Activated CD8-positive, alpha-beta memory T cell treated with anti-CD3 and anti-CD28 coated beads for 4 hours (primary cell): ENCODE results near the gene NPHP3.

ENCODE experiments used
- DNase-seq, 2 donors: peaks; one replicate each; pipeline ENCODE4 v3.0.0-alpha.2; 2020; ENCODE audit warnings: low read depth in 2 of 2

The NPHP3 gene

DNA sequence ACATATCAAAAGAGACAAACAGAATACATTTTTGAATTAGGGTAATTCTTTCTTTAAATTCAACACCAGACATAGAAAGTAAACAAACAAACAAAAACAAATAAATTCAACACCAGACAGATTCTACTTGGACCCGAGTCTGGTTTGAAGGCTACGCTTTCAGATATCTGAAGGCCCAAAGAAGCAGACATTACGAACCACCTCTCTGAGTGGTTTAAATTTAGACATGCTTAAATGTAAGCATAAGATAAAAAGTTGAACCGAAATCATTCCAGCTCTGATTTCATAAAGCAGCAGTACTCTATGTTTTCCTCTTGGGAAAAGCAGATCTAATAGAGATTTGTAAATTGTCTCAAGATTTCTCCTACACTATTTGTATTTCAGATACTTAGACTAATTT lies 32.2 kb downstream of the NPHP3 start:
- DNase-seq = no peak

- no peak for DNase-seq
Observed at GRCh38 chr3:132682201-132682600, 40.0 kb downstream of the NPHP3 start.

GRCh38 chr3:132681421-132681820 lies 40.8 kb downstream of the NPHP3 start:
- no peak for DNase-seq

- DNase-seq = no peak
Observed at GRCh38 chr3:132679911-132680310, 42.3 kb downstream of the NPHP3 start.

GRCh38 chr3:132675408-132675807 lies 46.8 kb downstream of the NPHP3 start:
- DNase-seq = no peak

GRCh38 chr3:132669256-132669777 lies 52.9 kb downstream of the NPHP3 start:
- no peak for DNase-seq

DNA sequence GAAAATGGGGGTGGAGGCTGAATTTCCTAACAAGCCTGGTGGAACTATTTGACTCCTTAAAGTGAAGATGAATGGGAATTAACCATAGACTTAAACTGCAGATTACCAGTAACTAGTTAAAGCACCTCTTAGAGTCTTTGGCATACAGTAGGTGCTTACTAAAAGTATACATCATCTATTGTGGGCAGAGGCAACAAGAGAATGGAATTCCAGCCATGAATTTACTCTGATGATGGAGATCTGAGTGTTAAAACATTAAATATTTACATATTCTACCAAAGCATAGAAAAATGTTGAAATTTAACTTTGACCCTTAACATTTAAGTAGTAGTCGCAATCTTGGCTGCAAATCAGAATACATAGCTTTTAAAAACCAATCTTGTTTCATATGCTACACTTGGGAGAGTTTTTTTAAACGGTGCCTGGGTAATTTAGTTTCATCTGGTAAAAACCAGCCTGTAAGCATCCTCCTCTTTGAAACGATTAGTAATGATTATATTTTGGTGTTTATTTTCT lies 56.9 kb downstream of the NPHP3 start:
- no peak for DNase-seq

DNA sequence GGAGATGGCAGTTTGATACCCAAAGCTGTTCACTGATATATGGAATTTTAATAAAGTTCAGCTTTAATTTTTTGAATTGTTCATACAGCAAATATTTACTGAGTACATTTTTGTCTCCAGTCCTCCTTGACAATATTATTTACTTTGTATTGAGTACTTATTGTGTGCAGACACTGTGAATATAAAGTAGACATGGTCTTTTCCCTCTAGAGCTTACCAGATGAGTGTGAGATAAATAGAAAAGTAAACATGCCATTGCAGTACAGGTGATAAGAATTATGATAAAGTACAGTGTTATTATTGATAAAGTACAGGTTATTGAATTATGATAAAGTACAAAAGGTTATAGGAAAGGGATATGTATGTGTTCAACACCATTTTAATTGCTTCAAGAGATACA lies 60.0 kb downstream of the NPHP3 start:
- no peak for DNase-seq

DNA sequence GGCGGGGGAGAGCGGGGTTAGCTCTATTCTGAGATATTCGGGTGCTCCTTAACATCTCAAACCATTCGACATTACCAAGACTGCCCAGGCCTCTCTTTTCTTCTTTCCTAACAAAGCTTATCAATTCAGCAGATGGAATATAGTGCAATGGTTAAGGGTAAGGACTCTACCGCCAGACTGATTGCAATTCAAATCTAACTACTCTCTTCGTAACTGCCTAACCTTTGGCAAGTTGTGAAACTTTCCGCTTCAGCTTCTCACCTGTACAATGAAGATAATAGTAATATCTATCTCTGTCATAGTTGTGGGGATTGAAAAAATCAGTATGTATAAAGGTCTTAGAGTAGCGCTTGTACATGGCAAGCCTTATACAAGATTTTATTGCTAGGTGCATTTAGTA lies 61.1 kb downstream of the NPHP3 start:
- no peak for DNase-seq

DNA sequence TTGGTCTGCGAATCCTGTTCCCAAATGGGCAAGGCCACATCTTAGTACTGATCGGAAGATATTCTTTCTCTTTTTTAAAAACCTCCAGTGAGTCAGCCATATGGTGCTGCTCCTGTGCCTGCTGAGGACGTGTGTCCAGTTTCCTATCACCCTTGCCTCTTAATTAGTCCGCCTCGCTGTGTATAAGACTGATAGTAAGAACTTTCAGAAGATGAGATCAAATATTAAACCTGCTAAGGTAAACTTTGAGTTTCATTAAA lies 61.5 kb downstream of the NPHP3 start:
- no peak for DNase-seq

GRCh38 chr3:132660052-132660810 lies 62.0 kb downstream of the NPHP3 start, which contains the start of gene UBA5:
Gene UBA5, plus strand, starts transcription at chr3:132660329. Its CDS starts 209 bp downstream, at chr3:132660538.
- DNase-seq = peak; percentile 42 to 50

DNA sequence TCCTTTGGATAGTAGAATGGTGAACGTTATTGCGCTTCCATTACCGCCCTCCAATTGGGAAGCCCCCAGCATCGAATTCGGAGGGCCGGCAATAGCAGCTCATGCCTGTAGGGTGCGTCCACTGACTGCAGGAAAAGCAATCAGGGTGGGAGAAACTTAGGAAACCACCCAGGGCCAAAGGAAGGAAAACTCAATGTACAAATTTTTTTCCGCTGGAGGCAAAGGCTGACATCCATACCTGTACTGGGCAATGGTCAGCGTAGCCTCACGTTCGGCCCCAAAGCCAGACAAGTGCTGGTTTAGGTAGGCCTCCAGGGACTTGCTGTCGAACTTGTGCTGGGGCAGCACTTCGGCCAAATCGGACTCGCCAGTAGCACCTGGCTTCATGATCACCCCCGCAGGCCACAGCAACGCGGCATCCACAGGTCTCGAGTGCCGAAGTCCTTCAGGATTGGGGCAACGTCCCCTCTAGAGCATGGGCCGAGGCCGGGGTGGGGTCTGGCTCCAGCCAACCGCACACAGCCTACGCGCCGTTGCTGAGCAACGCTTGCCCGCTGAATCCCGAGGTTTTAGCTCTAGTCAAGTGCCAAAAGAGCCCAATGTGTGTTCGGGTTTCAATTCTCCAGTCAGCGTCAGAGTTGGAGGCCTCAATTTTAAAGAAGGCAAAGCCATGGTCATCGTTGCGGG lies 62.7 kb downstream of the NPHP3 start, which contains the start of gene ACAD11:
TSS of gene ACAD11 (minus strand) at position 445 of the 687 bp plus-strand sequence. CDS start at position 387, 58 bp downstream.
- no peak for DNase-seq

GRCh38 chr3:132659000-132659364 lies 63.2 kb downstream of the NPHP3 start:
- no peak for DNase-seq

- DNase-seq = no peak
Observed at GRCh38 chr3:132657869-132658747, 64.1 kb downstream of the NPHP3 start.

DNA sequence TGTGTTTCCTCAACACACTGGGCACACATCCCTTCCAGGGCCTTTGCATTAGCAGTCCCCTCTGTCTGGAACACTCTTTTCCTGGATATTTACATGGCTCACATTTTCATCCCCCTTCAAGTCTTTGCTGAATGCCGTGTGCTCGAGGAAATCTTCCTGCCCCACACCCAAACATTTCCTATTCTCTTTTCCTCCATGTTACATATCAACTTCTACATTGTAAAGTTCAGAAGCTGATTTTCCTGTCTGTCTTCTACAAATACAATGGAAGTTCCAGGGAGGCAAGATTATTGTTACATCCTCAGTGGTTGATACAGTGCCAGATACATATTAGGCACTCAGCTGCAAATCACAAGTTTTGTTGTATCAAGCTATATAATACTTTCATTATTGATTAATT lies 66.7 kb downstream of the NPHP3 start:
- DNase-seq = no peak

GRCh38 chr3:132654721-132655120 lies 67.5 kb downstream of the NPHP3 start:
- no peak for DNase-seq

DNA sequence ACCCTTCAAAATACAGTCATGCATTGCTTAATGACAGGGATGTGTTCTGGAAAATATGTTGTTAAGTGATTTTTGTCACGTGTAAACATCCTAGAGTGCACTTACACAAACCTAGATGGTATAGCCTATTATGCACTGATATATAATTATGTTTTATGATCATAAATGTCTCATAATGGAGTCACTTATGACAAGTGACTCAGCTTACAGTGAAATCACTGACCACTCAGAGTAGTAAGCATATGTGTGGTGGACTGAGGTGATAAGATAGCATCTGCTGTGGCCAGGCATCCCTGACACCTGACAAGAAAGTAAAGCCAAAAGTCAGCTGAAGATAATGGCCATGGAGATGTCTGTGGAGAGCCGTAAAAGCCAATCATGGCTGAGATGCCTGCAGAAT lies 68.0 kb downstream of the NPHP3 start:
- no peak for DNase-seq

DNA sequence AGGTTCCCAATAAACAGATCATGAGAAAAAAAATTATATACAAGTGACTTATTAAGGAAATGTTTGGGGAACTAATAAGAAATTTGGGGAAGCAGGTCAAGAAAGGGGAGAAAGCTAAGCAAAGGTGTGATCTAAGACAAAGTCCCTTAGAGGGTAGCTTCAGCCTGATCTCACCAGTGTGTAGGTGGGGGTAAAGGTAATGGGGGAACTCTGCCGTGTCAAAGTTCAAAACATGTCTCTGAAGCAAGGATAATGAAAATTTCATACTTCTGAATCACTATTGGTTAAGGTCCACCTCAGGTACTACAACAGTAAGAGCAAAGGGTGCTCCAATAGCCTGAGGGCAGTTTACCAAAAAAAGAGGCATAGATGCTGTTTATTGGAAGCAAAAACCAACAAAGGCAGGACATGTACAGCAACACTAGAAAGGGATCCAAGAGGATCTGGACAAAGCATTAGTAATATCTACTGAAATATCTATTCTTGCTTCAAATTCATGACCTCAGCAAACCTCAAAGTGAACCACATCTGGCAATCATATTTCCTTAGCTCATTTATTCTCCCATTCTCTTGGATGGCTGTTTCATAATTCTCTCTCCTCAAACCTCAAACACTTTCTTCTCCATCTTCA lies 69.5 kb downstream of the NPHP3 start:
- no peak for DNase-seq

DNA sequence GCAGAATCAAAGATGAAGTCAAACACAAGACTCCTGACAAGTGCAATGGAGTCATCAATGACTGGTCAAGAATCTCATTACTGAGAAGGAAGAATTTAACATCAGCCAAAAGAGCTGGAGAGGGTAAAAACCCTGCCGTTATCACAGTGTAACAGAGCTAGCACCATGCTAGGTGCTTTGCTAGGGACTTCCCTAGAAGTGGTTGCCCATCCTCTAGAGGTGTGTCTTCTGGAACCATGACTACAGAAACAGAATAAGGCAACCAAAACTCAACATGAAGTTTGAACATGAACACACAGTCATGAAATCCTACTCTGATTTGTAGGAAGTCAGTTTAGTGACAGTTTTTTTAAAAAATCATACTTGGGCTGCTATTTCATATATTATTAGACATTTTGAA lies 72.1 kb downstream of the NPHP3 start:
- no peak for DNase-seq

GRCh38 chr3:132645058-132645457 lies 77.2 kb downstream of the NPHP3 start:
- DNase-seq = no peak

DNA sequence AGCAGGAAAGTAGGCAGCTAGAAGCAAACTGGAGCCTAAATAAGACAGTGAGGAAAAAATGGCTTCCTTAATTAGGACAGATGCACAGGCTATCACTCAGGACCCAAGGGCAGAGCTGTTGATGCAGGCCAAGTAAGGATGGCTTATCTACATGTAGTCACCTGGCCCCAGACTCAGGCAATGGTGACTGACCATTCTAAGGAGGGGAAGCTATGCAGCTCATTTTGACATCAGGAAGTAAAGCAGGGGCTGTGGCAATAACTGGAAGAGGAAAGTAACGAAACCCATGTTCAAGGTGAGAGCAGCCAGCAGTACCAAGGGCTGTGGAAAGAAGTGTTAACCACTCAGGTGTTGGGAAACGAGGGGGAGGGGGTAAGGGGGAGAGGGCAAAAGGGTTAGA lies 78.8 kb downstream of the NPHP3 start:
- DNase-seq = no peak

DNA sequence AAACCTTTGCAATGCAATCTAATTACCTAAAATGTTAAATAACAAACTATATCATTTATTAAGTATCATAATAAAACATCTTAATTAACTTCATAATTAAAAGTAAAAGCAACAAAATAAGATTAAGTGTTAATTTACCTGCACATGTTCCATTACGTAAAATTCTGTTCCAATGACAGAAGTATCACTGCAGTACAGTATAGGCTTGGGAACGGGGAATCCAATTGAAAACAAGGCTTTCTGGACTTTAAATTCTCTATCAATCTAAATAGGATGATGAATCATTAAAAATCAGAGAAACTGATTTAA lies 79.7 kb downstream of the NPHP3 start:
- no peak for DNase-seq
